ENCODE measurements around the gene ITGA4.
"Not testable (repeated sequence)": the region's sequence is repeated elsewhere in the genome, so short reads cannot be mapped to it uniquely, and the experiment has no call there.

The ITGA4 gene

DNA sequence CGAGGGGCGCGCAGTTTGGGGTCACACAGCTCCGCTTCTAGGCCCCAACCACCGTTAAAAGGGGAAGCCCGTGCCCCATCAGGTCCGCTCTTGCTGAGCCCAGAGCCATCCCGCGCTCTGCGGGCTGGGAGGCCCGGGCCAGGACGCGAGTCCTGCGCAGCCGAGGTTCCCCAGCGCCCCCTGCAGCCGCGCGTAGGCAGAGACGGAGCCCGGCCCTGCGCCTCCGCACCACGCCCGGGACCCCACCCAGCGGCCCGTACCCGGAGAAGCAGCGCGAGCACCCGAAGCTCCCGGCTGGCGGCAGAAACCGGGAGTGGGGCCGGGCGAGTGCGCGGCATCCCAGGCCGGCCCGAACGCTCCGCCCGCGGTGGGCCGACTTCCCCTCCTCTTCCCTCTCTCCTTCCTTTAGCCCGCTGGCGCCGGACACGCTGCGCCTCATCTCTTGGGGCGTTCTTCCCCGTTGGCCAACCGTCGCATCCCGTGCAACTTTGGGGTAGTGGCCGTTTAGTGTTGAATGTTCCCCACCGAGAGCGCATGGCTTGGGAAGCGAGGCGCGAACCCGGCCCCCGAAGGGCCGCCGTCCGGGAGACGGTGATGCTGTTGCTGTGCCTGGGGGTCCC, at the start of gene ITGA4:
Gene ITGA4 (plus strand): TSS at position 266 of the 620 bp plus-strand sequence. CDS start 269 bp downstream, at position 535.
- DNase-seq, result peak; percentile 43 to 44

DNA sequence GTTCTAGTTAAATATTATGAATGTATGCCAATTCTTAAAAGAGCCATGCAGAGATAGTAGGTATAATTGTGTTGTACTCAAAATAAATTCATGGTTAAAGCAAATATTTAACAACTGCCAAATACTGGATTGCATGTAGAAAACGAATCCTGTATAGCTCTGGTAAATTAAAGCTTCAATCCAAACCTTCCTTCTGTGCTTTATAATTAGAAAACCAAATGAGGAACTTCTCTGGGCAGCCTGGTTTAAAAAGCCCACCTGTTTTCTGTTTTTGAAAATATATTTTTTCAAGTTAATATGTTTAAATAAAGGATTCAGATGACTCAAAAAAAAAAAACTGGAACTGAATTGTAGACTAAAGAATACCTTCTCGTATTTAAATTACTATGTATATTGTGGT, 48.3 kb upstream of the ITGA4 start:
- DNase-seq, result peak; percentile 34 to 80

DNA sequence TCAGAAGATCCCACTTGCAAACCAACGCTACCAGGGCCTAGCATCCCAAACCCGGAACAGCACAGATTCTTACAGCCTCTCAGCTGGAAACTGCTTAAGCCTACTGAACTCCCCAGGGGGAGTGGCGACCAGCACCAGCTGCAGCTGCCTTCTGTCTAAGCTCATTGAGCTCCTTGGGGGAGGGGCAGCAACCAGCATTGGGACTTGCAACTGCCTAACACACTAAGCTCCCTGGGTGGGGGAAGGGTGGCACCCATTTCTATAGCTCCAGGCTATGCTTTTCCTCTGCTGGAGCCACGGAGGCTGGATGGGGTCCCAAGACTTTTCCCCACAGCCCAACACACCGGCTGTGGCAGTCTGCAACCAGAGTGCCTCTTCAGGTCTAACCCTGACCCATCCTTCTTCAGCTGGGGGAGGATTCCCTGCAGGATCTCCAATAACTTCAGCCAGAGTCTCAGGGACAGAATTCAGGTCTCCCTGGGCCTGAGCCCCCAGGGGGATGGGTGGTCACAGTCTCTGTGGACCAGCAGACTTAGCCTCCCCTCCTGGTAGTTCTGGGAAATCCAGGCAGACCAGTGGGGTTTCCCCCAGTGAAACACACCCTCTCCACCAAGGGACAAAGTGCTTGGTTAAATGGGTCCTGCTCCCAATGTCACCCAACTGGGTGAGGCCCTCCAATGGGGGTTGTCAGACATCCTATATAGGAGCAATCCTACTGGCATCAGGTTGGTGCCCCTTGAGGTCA, 45.9 kb upstream of the ITGA4 start:
- peak; percentile 71 to 89 for DNase-seq

- no peak for DNase-seq
Observed at GRCh38 chr2:181419129-181419855, 37.9 kb upstream of the ITGA4 start.

DNA sequence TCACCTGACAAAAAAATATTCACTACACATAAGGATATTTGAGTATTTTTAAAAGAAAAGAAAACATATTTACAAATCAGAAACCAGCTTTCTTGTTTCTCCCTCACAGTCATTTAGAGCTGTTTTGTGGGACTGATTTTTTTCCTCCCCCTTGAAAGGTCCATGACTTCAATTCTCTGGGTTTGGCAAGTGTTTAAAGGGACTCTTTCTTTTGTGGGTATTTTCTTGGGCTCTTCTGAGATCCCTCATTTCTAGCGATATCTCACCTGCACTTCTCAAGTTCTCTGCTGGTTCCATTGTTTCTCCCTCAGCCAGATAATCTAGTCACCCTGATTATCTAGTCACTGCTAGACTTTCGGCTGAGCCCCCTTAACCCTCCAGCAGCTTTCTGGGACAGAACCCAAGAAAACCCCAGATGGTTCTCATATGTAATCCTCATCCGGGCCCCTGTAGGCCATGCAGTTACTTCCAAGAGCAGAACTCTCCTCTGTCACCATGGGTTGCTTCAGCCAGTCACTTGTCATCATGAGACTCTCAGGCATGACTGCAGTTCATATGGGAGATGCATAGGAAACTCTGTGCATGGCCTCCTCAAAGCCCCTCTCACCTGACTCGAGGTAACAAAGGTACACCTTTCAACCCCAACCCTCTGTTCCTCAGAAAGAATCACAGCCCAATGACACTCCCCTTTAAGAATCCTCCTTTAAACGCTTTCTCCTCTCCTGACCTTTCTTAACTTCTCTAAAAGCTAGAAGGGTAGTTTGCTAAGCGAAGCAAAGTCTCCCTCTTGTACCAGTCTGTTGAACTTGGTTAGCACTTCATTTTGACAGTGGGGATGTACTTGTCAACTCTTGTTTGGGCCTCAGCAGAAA, 36.7 kb upstream of the ITGA4 start:
- DNase-seq, result no peak

- DNase-seq, result no peak
Observed at GRCh38 chr2:181421131-181421458, 36.1 kb upstream of the ITGA4 start.

- no peak for DNase-seq
Observed at GRCh38 chr2:181421464-181421863, 35.7 kb upstream of the ITGA4 start.

DNA sequence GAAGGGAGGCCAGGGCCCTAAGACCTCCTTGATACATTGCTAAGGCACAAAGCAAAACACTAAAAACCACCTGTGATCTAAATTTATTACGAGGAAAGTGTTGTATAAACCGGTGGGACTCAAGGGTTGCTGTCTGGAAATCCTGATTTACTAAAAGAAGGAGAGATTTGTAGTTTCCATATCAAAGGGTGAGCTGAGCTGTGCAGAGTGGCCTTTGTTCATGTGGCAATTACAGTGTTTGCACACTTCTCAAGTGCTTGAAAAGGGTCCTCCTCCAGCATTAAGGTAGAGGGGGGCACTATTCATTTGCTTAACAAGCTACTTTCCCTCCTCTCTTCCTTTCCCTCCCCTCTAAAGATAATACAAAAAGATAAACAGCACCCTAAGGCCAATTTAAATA, 30.5 kb upstream of the ITGA4 start:
- DNase-seq, result peak; percentile 54 to 92

DNA sequence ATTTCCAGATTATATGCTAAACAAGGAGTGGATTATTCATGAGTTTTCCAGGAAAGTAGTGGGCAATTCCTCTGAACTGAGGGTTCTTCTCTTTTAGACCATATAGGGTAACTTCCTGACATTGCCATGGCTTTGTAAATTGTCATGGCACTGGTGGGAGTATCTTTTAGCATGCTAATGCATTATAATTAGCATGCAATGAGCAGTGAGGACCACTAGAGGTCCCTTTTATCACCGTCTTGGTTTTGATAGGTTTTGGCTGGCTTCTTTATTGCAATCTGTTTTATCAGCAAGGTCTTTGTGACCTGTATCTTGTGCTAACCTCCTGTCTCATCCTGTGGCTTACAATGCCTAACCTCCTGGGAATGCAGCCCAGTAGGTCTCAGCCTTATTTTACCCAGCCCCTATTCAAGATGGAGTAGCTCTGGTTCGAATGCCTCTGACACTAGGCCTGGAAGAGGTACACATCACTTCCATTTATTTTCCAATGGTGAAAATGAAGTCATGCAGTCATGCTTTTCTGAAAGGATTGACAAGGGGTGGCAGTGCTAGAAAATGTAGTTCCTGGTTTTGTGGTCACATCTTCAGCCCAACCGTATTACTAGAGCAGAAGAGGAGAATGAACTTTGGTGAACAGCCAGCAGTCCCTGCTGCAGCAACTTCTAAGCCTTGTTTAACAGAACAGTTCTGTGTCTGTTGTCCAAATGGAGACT, 26.6 kb upstream of the ITGA4 start:
- DNase-seq, result peak in 1 of 2 experiments; percentile 23

GRCh38 chr2:181431674-181432073, 25.5 kb upstream of the ITGA4 start:
- no peak for DNase-seq

GRCh38 chr2:181438261-181438660, 18.9 kb upstream of the ITGA4 start:
- DNase-seq, result no peak

DNA sequence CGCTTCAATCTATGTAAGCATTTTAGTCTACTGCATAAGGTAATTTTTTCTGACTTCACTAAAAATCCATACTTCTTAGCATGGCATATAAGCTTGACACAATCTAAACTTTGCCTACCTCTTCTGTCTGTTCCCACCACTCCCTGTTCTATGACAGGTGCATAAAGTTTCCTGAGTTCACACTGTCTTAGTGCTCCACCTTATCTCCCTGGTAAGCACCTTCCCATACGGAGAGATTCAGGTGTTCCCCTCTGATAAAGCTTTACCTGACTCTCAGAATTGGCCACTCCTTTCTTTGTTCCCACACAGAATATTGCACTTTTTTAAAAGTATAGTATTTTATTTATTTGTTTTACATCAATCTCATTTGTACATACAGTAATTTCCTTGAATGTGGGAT, 16.8 kb upstream of the ITGA4 start:
- no peak for DNase-seq

- DNase-seq, result no peak
Observed at GRCh38 chr2:181440919-181441318, 16.3 kb upstream of the ITGA4 start.

DNA sequence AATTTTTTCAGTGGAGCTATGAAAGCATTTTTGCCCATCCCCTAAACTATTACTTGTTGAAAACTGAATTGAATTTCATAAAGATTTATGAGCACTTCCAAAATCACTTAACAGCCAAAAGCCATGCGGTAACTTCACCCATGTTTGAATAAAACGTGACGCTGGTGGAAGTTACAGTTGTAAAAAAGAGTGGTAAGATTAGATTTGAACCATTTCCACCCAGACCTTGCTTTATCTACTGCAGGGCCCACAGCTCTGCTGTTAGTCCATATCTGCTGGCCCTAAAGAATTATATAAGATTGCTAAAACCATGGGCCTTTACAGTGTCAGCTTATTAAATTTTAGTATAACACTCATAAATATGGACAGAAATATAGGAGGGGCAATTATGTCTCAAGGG, 15.5 kb upstream of the ITGA4 start:
- DNase-seq, result no peak

GRCh38 chr2:181444654-181445053, 12.5 kb upstream of the ITGA4 start:
- DNase-seq, result no peak

- no peak for DNase-seq
Observed at GRCh38 chr2:181446985-181447384, 10.2 kb upstream of the ITGA4 start.

- not testable (repeated sequence) for DNase-seq
Observed at GRCh38 chr2:181449278-181449677, 7.9 kb upstream of the ITGA4 start.

- no peak for DNase-seq
Observed at GRCh38 chr2:181454686-181455450, 2.3 kb upstream of the ITGA4 start.

GRCh38 chr2:181456660-181457120, 496 bp upstream of the ITGA4 start:
- no peak for DNase-seq

GRCh38 chr2:181457741-181458425, 697 bp downstream of the ITGA4 start:
- DNase-seq, result no peak

DNA sequence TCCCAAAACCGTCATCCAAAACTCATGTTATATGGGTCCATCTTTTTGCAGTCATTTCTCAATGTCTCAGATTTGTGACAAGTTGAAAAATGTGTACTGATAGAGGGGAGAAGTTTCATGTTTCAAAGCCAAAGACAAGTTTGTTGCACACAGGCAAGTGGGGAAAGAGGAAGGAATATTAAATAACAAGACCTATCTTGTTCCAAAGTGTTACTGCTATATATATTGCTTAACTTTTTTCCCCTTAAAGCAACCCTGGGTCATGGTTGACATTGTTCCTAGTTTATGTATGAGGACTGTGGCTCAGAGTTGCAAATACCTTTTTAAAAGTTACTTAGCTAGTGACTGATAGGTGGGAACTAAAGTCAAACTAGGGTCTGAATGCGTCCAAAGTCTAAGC, 1.7 kb downstream of the ITGA4 start:
- no peak for DNase-seq
